ENCODE measurements around the gene CSF2.

The CSF2 gene

GRCh38 chr5:132081458-132081857, 7.9 kb downstream of the CSF2 start:
- no peak for TF ChIP-seq CTCF (IDR thresholded peaks at IDR 0.05; ENCODE audit: low read depth, low read length)
- no peak overlapping the region for H3K4me3 ChIP-seq (ENCODE audit: low read depth, low read length)

- no peak for TF ChIP-seq CTCF (IDR thresholded peaks at IDR 0.05; ENCODE audit: low read depth, low read length)
- no peak overlapping the region for H3K4me3 ChIP-seq (ENCODE audit: low read depth, low read length)
These were observed 8.9 kb downstream of the CSF2 start for GRCh38 chr5:132082329-132083023.

GRCh38 chr5:132083071-132083678, 9.6 kb downstream of the CSF2 start:
- no peak for TF ChIP-seq CTCF (IDR thresholded peaks at IDR 0.05; ENCODE audit: low read depth, low read length)
- no peak overlapping the region for H3K4me3 ChIP-seq (ENCODE audit: low read depth, low read length)

GRCh38 chr5:132085686-132086085, 12.1 kb downstream of the CSF2 start:
- no peak overlapping the region for H3K4me3 ChIP-seq (ENCODE audit: low read depth, low read length)
- TF ChIP-seq CTCF (IDR thresholded peaks at IDR 0.05; ENCODE audit: low read depth, low read length): no peak

GRCh38 chr5:132086277-132086794, 12.7 kb downstream of the CSF2 start:
- H3K4me3 ChIP-seq (ENCODE audit: low read depth, low read length): no peak overlapping the region
- no peak for TF ChIP-seq CTCF (IDR thresholded peaks at IDR 0.05; ENCODE audit: low read depth, low read length)

- no peak overlapping the region for H3K4me3 ChIP-seq (ENCODE audit: low read depth, low read length)
- TF ChIP-seq CTCF (IDR thresholded peaks at IDR 0.05; ENCODE audit: low read depth, low read length): no peak
These were observed 13.6 kb downstream of the CSF2 start for GRCh38 chr5:132087176-132087575.

GRCh38 chr5:132087661-132088060, 14.1 kb downstream of the CSF2 start:
- H3K4me3 ChIP-seq (ENCODE audit: low read depth, low read length): no peak overlapping the region
- no peak for TF ChIP-seq CTCF (IDR thresholded peaks at IDR 0.05; ENCODE audit: low read depth, low read length)
